Natural killer cell (primary cell): ENCODE measurements around the gene IFT74. TPM values are rescaled to one million over a fixed set of nuclear protein-coding genes. Genes with fewer than 3 reads are reported as not detected.

Experiments used
- total RNA-seq, 4 donors: library from RNA; stranded (reverse); fragments of 120-200 nt in 1 of 4; gene quantifications; one replicate each; pipeline versions ENCODE4 v1.2.3 to v1.2.4, GENCODE V29; 2013 to 2022

IFT74 gene
- total RNA-seq, 3 donors from 2014 or later (not counting 1 experiment from before 2014, with no cell fraction given): 6.0 to 8.7 (median 7.0) TPM

Other genes with a start within 250 kb of the IFT74 start
- 10 to 100 TPM; 12.6 to 16.8 (median 15.2) TPM for gene CAAP1, start 63.6 kb upstream of the IFT74 start, total RNA-seq
- gene PLAA, start 9.2 kb upstream of the IFT74 start, total RNA-seq: 10 to 100 TPM; 38.1 to 51.2 (median 45.5) TPM
- gene LRRC19, start 49.3 kb downstream of the IFT74 start, total RNA-seq: not detected
- not detected for gene TEK, start 152.8 kb downstream of the IFT74 start, total RNA-seq